ENCODE results near the gene CLDN2.

GRCh38 chrX:106963111-106963510 lies 42.9 kb downstream of the CLDN2 start:
- TF ChIP-seq TAF1 (IDR thresholded peaks at IDR 0.05; ENCODE audit: borderline replicate concordance, insufficient read depth, low read length) (no peak), POLR2AphosphoS5 (IDR thresholded peaks at IDR 0.05; ENCODE audit: low read depth, low read length) (no peak), REST (IDR thresholded peaks at IDR 0.05; ENCODE audit: insufficient read depth in 1 of 2, low read depth in 2 of 2, low read length in 2 of 2) (no peak), FOXP2 (optimal IDR thresholded peaks at IDR 0.05; ENCODE audit: borderline replicate concordance, extremely low read depth, extremely low read length, insufficient read depth) (no peak), SIN3A (IDR thresholded peaks at IDR 0.05; ENCODE audit: borderline replicate concordance, insufficient read depth, low read length) (no peak)
